Fibroblast of skin of back (primary cell): ENCODE results near the gene PTGER3.
A peak's percentile ranks its signal among the peaks of the same experiment; 100 is the strongest.
"Not testable (repeated sequence)": the region's sequence is repeated elsewhere in the genome, so short reads cannot be mapped to it uniquely, and the experiment has no call there.

Source experiments
- DNase-seq: peaks from one replicate; pipeline ENCODE4 v3.0.0-alpha.2; 2013

The PTGER3 gene

GRCh38 chr1:70945676-70946075, 101.9 kb downstream of the PTGER3 start:
- DNase-seq: no peak

DNA sequence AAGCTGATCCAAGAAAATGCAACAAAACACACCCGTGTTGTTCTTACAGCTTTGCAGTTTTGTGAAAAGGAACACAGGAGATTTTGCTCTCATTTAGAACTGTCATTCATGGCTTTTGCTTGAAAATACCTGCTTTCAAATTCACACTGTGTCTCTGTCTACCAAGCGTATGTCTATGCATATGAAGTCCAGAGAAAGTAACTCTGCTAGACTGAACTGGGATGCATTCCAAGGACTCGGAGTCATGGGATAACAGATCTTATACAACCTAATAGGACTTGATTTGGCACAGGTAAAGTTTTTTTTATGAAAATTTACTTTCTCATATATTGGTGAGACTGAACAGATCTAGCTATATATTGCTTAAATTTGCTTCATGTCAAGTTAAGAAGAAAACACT, 102.4 kb downstream of the PTGER3 start:
- DNase-seq: no peak

GRCh38 chr1:70941563-70941962, 106.1 kb downstream of the PTGER3 start:
- peak; percentile 49 for DNase-seq

DNA sequence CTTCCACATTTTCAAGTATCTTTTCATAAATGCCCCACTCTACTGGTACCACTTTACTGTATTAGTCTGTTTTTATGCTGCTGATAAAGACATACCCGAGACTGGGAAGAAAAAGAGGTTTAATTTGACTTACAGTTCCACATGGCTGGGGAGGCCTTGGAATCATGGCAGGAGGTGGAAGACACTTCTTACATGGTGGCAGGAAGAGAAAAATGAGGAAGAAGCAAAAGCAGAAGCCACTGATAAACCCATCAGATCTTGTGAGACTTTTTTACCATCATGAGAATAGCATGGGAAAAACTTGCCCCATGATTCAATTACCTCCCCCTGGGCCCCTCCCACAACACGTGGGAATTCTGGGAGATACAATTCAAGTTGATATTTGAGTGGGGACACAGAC, 107.2 kb downstream of the PTGER3 start:
- not testable (repeated sequence) for DNase-seq

GRCh38 chr1:70934194-70934961, 113.2 kb downstream of the PTGER3 start:
- peak; percentile 16 for DNase-seq

DNA sequence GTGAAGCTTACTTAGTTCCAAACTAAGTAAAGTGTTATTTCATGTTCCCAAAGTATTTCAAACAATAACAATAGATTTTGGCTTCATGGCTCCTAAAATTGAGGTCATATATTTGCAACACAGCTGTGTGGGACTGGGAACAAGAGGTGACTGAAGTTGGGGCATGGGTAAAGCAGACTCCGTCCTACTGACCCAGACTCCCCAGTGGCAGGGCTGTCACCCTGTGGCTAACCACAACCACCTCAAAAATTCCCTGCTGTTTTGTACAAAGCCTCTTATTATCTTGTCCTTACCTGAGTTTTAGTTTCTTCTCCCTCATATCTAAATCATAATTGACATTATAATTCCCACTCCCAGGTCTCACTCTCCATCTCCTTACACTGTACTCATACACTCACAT, 117.6 kb downstream of the PTGER3 start:
- DNase-seq: no peak

DNA sequence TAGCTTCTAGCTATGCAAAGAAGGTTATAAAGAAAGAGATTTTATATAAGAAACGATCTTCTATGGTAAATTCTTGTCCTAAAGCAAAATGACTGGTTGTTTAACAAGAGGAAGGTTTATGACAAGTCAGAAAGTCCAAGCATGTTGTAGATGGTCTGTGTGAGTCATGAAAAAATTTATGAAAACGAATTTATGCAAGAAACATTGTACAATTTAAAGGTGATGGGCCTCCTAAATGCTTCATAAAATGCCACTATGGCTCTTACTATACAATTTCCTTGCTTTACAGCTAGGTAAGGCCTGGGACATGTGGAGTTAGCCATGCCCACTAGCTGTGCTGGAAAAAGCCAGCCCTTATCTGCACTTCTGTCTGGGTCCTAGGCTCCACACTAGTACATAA, 125.4 kb downstream of the PTGER3 start:
- no peak for DNase-seq
